ENCODE measurements around the gene VSIG2.
A peak's percentile ranks its signal among the peaks of the same experiment; 100 is the strongest.

VSIG2 gene

DNA sequence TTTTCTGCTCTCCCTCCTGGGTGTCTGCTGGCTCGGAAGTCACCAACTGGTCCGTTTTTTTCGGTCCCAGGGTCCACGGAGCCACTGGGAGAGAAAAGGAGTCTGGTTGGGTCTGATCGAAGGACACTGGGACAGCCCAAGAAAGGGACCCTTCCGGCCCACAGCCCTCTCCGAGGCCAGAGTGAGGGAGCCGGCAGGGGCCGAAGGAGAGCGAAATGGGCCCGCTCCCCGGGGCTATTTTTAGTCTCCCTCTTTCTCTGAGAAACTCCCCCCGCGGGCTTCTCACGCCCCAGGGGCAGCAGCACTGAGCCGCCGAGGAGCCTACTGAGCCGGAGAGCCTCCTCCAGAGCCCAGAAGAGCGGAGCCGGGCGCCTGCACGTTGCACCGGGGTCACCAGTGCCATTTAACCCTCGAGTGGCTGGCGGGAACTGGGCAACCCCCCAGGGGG is 8.2 kb upstream of the VSIG2 start:
- H3K79me2 ChIP-seq (ENCODE audit: insufficient read depth, low read depth), result no peaks in the 10 kb centered on the region
- peaks cover 11% of the 10 kb centered on the region for H3K4me1 ChIP-seq (ENCODE audit: low read depth, poor library complexity, severe bottlenecking)
- no peaks in the 10 kb centered on the region for H3K36me3 ChIP-seq (ENCODE audit: insufficient read depth)
- no peak overlapping the region for H2AFZ ChIP-seq (ENCODE audit: low read depth)
- no peaks in the 10 kb centered on the region for H3K27me3 ChIP-seq (ENCODE audit: insufficient read depth, low read depth)
- no peaks in the 10 kb centered on the region for H4K20me1 ChIP-seq (ENCODE audit: insufficient read depth)
- no peak overlapping the region for H3K4me2 ChIP-seq
- no peak overlapping the region for H3K4me3 ChIP-seq (IDR thresholded peaks at IDR 0.05; ENCODE audit: insufficient read depth, low read depth, low read length)
- TF ChIP-seq, protein P1, sequence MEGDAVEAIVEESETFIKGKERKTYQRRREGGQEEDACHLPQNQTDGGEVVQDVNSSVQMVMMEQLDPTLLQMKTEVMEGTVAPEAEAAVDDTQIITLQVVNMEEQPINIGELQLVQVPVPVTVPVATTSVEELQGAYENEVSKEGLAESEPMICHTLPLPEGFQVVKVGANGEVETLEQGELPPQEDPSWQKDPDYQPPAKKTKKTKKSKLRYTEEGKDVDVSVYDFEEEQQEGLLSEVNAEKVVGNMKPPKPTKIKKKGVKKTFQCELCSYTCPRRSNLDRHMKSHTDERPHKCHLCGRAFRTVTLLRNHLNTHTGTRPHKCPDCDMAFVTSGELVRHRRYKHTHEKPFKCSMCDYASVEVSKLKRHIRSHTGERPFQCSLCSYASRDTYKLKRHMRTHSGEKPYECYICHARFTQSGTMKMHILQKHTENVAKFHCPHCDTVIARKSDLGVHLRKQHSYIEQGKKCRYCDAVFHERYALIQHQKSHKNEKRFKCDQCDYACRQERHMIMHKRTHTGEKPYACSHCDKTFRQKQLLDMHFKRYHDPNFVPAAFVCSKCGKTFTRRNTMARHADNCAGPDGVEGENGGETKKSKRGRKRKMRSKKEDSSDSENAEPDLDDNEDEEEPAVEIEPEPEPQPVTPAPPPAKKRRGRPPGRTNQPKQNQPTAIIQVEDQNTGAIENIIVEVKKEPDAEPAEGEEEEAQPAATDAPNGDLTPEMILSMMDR (conservative IDR thresholded peaks at IDR 0.05; ENCODE audit: low read depth, low read length), result no peak
- no peak overlapping the region for H3K9ac ChIP-seq
- no peak overlapping the region for H3K27ac ChIP-seq

DNA sequence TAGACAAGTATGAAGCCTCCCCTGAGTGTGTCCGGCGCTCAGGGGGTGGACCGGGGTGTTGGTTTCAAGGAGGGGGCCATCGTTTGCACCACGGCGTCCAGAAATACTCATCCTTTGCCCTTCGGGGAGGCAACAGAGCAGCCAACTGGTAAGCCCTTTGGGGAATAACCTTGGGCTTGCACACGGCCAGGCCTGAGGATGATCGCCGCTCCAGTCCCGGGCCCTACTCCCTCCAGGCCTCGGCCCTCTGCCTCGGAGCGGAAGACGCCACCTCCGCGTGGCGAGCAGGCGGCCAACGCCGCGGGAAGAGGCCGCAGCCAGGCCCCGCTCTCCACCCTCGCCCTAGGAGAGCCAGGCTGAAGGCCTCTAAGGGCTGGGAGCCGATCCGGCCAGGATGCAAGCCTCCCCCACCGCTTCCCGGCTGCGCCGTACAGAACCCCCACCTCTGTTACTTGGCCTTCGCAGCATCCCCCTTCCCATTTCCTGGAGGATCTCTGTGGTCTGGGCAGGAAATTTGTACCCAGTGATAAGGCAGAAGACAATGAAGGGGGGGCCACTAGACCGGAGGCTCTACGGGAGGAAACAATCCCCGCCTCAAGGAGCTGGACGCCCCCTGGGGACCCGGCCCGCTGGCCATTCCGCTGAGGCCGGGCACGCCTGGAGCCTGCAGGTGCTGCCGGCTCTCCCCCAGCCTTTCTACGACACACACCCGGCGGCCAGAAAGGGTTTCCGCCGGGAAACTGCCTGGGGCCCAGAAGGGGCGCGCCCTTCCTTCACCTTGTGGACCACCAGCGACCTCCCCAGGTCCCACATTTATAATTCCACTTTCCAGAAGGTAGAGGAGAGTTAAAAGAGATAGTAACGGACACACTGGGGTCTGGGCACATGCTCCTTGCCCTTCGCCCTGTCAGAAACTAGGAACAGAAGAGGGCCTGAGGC is 7.5 kb upstream of the VSIG2 start:
- H3K27ac ChIP-seq, result no peak overlapping the region
- no peaks in the 10 kb centered on the region for H3K36me3 ChIP-seq (ENCODE audit: insufficient read depth)
- H3K9ac ChIP-seq, result no peak overlapping the region
- no peak overlapping the region for H2AFZ ChIP-seq (ENCODE audit: low read depth)
- H3K79me2 ChIP-seq (ENCODE audit: insufficient read depth, low read depth), result no peaks in the 10 kb centered on the region
- no peaks in the 10 kb centered on the region for H3K27me3 ChIP-seq (ENCODE audit: insufficient read depth, low read depth)
- H3K4me1 ChIP-seq (ENCODE audit: low read depth, poor library complexity, severe bottlenecking), result peaks cover 11% of the 10 kb centered on the region
- no peaks in the 10 kb centered on the region for H4K20me1 ChIP-seq (ENCODE audit: insufficient read depth)
- TF ChIP-seq, protein P1 (conservative IDR thresholded peaks at IDR 0.05; ENCODE audit: low read depth, low read length), result no peak
- H3K4me3 ChIP-seq (IDR thresholded peaks at IDR 0.05; ENCODE audit: insufficient read depth, low read depth, low read length), result no peak overlapping the region
- H3K4me2 ChIP-seq, result no peak overlapping the region

DNA sequence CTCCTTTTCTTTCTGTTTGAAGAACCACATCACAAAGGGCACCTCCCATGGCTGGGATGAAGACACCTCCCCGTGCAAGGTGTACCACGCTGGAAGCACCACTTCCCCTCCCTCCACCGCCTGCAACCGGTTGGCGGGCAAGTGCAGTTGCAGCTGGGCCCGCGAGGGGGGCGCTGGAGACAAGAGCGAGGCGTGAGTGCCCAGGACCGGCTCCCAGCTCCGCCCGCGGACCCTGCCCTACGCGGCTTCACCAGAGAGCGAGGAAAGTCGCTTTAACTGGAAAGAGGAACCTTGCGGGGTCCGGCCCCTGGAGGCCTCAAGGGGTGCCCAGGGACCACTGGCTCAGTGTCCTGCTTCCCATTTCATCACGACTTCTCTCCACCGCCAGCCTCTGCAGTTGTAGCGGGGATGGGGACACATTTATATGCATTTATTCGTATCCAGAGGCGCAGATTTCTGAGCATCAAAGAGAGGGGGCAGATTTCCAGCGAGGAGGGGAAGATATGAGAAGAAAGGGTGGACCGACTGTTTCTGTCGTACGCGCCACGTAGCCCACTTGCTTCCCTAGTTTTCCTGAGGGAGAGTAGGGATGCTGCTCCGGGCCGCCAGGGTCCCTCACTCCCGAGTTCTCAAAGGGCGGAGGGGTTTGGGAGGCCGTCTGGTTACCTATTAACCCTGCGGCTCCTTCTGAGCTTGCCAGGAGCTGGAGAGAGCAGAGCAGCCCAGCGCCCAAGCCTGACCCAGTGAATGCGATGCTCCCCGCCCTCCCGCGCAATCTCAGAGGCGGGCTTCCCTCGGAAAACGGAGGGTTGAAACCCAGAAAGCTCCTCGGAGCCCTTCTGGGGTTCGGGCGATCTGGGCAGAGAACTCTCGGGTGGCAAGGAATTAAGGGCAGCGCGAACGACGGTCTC is 6.6 kb upstream of the VSIG2 start:
- no peak overlapping the region; the same call in 1 of the 2 replicates for H3K4me2 ChIP-seq
- H3K79me2 ChIP-seq (ENCODE audit: insufficient read depth, low read depth), result no peaks in the 10 kb centered on the region
- H2AFZ ChIP-seq (ENCODE audit: low read depth), result no peak overlapping the region
- H3K9ac ChIP-seq, result no peak overlapping the region
- peaks cover 4% of the 10 kb centered on the region for H3K4me1 ChIP-seq (ENCODE audit: low read depth, poor library complexity, severe bottlenecking)
- TF ChIP-seq, protein P1 (conservative IDR thresholded peaks at IDR 0.05; ENCODE audit: low read depth, low read length), result 0 out of 2 replicates have a peak, but pooled peaks have one; percentile 23
- H3K27me3 ChIP-seq (ENCODE audit: insufficient read depth, low read depth), result no peaks in the 10 kb centered on the region
- no peaks in the 10 kb centered on the region for H3K36me3 ChIP-seq (ENCODE audit: insufficient read depth)
- H4K20me1 ChIP-seq (ENCODE audit: insufficient read depth), result no peaks in the 10 kb centered on the region
- no peak overlapping the region for H3K27ac ChIP-seq
- no peak overlapping the region for H3K4me3 ChIP-seq (IDR thresholded peaks at IDR 0.05; ENCODE audit: insufficient read depth, low read depth, low read length)

DNA sequence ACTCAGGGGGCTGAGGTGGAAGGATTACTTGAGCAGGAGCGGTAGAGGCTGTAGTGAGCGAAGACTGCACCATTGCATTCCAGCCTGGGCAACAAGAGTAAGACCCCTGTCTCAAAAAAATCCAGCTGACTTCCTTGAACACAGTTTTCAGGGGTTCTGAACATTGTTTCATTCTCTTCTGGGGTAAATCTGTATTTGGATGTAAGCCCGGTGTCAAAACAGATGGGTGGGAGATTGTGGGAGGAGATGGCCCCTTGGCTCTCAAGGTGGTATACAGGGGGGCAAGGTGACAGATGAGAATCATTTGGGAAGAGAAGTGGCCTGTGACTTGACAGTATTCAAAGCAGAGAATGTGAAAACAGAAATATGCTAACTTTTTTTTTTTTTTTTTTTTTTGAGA is 5.3 kb upstream of the VSIG2 start:
- Histone ChIP-seq H3K9ac (no peak overlapping the region), H3K4me1 (ENCODE audit: low read depth, poor library complexity, severe bottlenecking) (no peaks in the 10 kb centered on the region), H3K27me3 (ENCODE audit: insufficient read depth, low read depth) (no peaks in the 10 kb centered on the region), H3K27ac (no peak overlapping the region), H4K20me1 (ENCODE audit: insufficient read depth) (no peaks in the 10 kb centered on the region), H3K4me2 (no peak overlapping the region), H3K36me3 (ENCODE audit: insufficient read depth) (no peaks in the 10 kb centered on the region), H2AFZ (ENCODE audit: low read depth) (no peak overlapping the region), H3K79me2 (ENCODE audit: insufficient read depth, low read depth) (no peaks in the 10 kb centered on the region), H3K4me3 (IDR thresholded peaks at IDR 0.05; ENCODE audit: insufficient read depth, low read depth, low read length) (no peak overlapping the region)
- TF ChIP-seq, protein P1 (conservative IDR thresholded peaks at IDR 0.05; ENCODE audit: low read depth, low read length), result no peak

All from KMS-11 (cell line).